Nephron progenitor cell (in vitro differentiated cells): ENCODE measurements around the gene SBF1.

ENCODE experiments used
- DNase-seq: peaks from one replicate; pipeline ENCODE4 v3.0.0; 2021
- H3K27ac Mint-ChIP-seq: 2 replicates; pipeline ENCODE4 v1.8.0; 2021; ENCODE audit warnings: mild to moderate bottlenecking, moderate library complexity, mixed read lengths
- H3K27me3 Mint-ChIP-seq: 2 replicates; pipeline ENCODE4 v1.8.0; 2021; ENCODE audit warnings: mild to moderate bottlenecking, low read depth, mixed read lengths; ENCODE audit not compliant: poor library complexity
- H3K36me3 Mint-ChIP-seq: 2 replicates; pipeline ENCODE4 v1.8.0; 2021; ENCODE audit warnings: low read depth, mixed read lengths
- H3K4me1 Mint-ChIP-seq: 2 replicates; pipeline ENCODE4 v1.8.0; 2021; ENCODE audit warnings: mixed read lengths
- H3K4me3 Mint-ChIP-seq: 2 replicates; pipeline ENCODE4 v1.8.0; 2021; ENCODE audit warnings: mild to moderate bottlenecking, moderate library complexity, mixed read lengths
- H3K9me3 Mint-ChIP-seq: 2 replicates; pipeline ENCODE4 v1.8.0; 2021; ENCODE audit warnings: mild to moderate bottlenecking, moderate library complexity, mixed read lengths
- TF ChIP-seq, protein P1 (sequence below): fragments of 200-600 bp; sonication (generic); IDR thresholded peaks from 2 replicates; pipeline ENCODE4 v1.5.0; 2021; ENCODE audit warnings: antibody characterized with exemption

SBF1 gene

GRCh38 chr22:50455201-50455600 lies 19.6 kb downstream of the SBF1 start:
- Mint-ChIP-seq H3K4me3 (no peak overlapping the region), H3K36me3 (peaks cover 38% of the 10 kb centered on the region), H3K27ac (no peak overlapping the region), H3K27me3 (peaks cover 4% of the 10 kb centered on the region), H3K9me3 (no peaks in the 10 kb centered on the region), H3K4me1 (no peaks in the 10 kb centered on the region)
- no peak for DNase-seq
- TF ChIP-seq, protein P1, sequence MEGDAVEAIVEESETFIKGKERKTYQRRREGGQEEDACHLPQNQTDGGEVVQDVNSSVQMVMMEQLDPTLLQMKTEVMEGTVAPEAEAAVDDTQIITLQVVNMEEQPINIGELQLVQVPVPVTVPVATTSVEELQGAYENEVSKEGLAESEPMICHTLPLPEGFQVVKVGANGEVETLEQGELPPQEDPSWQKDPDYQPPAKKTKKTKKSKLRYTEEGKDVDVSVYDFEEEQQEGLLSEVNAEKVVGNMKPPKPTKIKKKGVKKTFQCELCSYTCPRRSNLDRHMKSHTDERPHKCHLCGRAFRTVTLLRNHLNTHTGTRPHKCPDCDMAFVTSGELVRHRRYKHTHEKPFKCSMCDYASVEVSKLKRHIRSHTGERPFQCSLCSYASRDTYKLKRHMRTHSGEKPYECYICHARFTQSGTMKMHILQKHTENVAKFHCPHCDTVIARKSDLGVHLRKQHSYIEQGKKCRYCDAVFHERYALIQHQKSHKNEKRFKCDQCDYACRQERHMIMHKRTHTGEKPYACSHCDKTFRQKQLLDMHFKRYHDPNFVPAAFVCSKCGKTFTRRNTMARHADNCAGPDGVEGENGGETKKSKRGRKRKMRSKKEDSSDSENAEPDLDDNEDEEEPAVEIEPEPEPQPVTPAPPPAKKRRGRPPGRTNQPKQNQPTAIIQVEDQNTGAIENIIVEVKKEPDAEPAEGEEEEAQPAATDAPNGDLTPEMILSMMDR = no peak

- H3K27ac Mint-ChIP-seq = peak overlapping the region; percentile 25
- H3K9me3 Mint-ChIP-seq = no peaks in the 10 kb centered on the region
- peaks cover 42% of the 10 kb centered on the region for H3K36me3 Mint-ChIP-seq
- H3K4me1 Mint-ChIP-seq = peaks cover 3% of the 10 kb centered on the region
- H3K4me3 Mint-ChIP-seq = no peak overlapping the region
- peaks cover 4% of the 10 kb centered on the region for H3K27me3 Mint-ChIP-seq
- TF ChIP-seq, protein P1 = no peak
- DNase-seq = no peak
These were observed 20.2 kb downstream of the SBF1 start for GRCh38 chr22:50454556-50455075.

- no peak overlapping the region for H3K4me3 Mint-ChIP-seq
- H3K9me3 Mint-ChIP-seq = no peaks in the 10 kb centered on the region
- peak overlapping the region; percentile 76 for H3K27ac Mint-ChIP-seq
- H3K36me3 Mint-ChIP-seq = peaks cover 60% of the 10 kb centered on the region
- no peak for DNase-seq
- TF ChIP-seq, protein P1 = no peak
- H3K4me1 Mint-ChIP-seq = peaks cover 7% of the 10 kb centered on the region
- peaks cover 4% of the 10 kb centered on the region for H3K27me3 Mint-ChIP-seq
These were observed 22.2 kb downstream of the SBF1 start for GRCh38 chr22:50452649-50453048.

GRCh38 chr22:50447576-50448551 lies 27.0 kb downstream of the SBF1 start:
- H3K27ac Mint-ChIP-seq = no peak overlapping the region
- no peak overlapping the region for H3K4me3 Mint-ChIP-seq
- TF ChIP-seq, protein P1 = no peak
- peaks cover 45% of the 10 kb centered on the region for H3K36me3 Mint-ChIP-seq
- DNase-seq = no peak
- H3K4me1 Mint-ChIP-seq = peaks cover 7% of the 10 kb centered on the region
- H3K27me3 Mint-ChIP-seq = peaks cover 3% of the 10 kb centered on the region
- no peaks in the 10 kb centered on the region for H3K9me3 Mint-ChIP-seq

GRCh38 chr22:50446708-50447575 lies 27.9 kb downstream of the SBF1 start:
- Mint-ChIP-seq H3K4me3 (no peak overlapping the region), H3K9me3 (no peaks in the 10 kb centered on the region), H3K36me3 (peaks cover 39% of the 10 kb centered on the region), H3K27ac (no peak overlapping the region), H3K27me3 (no peaks in the 10 kb centered on the region), H3K4me1 (peaks cover 7% of the 10 kb centered on the region)
- TF ChIP-seq, protein P1 = no peak
- DNase-seq = no peak
